ENCODE data around the gene KIRREL2. TPM values are rescaled to one million over a fixed set of nuclear protein-coding genes. Genes with fewer than 3 reads are reported as not detected.
A peak's percentile ranks its signal among the peaks of the same experiment; 100 is the strongest.

KIRREL2 gene
- total RNA-seq, 3 donors from 2014 or later (not counting 1 experiment from before 2014, with no cell fraction given), result 0.27 TPM; not detected in 2

- Mint-ChIP-seq H3K9me3 (no peaks in the 10 kb centered on the region), H3K27me3 (ENCODE audit: low read depth in 2 of 2) (no peaks in the 10 kb centered on the region), H3K27ac (peak overlapping the region; percentile 48 to 63), H3K36me3 (peaks cover 11% of the 10 kb centered on the region), H3K4me1 (peaks cover 5 to 14% of the 10 kb centered on the region in 2 donors), H3K4me3 (peak overlapping the region; percentile 9)
- H3K27ac ChIP-seq (ENCODE audit: low read length), result no peak overlapping the region
- H3K9me3 ChIP-seq (ENCODE audit: control insufficient read depth, insufficient read depth, low read length), result no peaks in the 10 kb centered on the region
- intact Hi-C loops (cut with micrococcal nuclease), result no loop called here
- no peaks in the 10 kb centered on the region for H3K4me1 ChIP-seq (ENCODE audit: control insufficient read depth, insufficient read depth, low read length)
- no peak for TF ChIP-seq CTCF (IDR thresholded peaks at IDR 0.05)
- H3K27me3 ChIP-seq (ENCODE audit: control insufficient read depth, insufficient read depth, low read length), result no peaks in the 10 kb centered on the region
- WGBS (ENCODE audit: insufficient coverage), result 96% methylated on average over 7 of the region's 8 CpGs
- H3K4me3 ChIP-seq (ENCODE audit: low read length), result no peak overlapping the region
- no peak for ATAC-seq
- no peak for DNase-seq
- H3K36me3 ChIP-seq (ENCODE audit: control insufficient read depth, insufficient read depth, low read length), result peaks cover 37% of the 10 kb centered on the region
These were observed 29.2 kb downstream of the KIRREL2 start for GRCh38 chr19:35885904-35886303.

- no peaks in the 10 kb centered on the region for H3K4me1 ChIP-seq (ENCODE audit: control insufficient read depth, insufficient read depth, low read length)
- 88% methylated on average over 5 of the region's 5 CpGs for WGBS (ENCODE audit: insufficient coverage)
- DNase-seq (no peak), ATAC-seq (no peak)
- Mint-ChIP-seq H3K4me3 (no peak overlapping the region), H3K4me1 (peaks cover 3 to 15% of the 10 kb centered on the region in 2 donors), H3K27me3 (ENCODE audit: low read depth in 2 of 2) (no peaks in the 10 kb centered on the region), H3K9me3 (no peaks in the 10 kb centered on the region), H3K36me3 (peaks cover 11% of the 10 kb centered on the region), H3K27ac (peak overlapping the region in 1 of 2 donors; percentile 67)
- H3K27me3 ChIP-seq (ENCODE audit: control insufficient read depth, insufficient read depth, low read length), result no peaks in the 10 kb centered on the region
- no peak overlapping the region for H3K27ac ChIP-seq (ENCODE audit: low read length)
- no peaks in the 10 kb centered on the region for H3K9me3 ChIP-seq (ENCODE audit: control insufficient read depth, insufficient read depth, low read length)
- intact Hi-C loops (cut with micrococcal nuclease), result no loop called here
- H3K4me3 ChIP-seq (ENCODE audit: low read length), result no peak overlapping the region
- no peak for TF ChIP-seq CTCF (IDR thresholded peaks at IDR 0.05)
- H3K36me3 ChIP-seq (ENCODE audit: control insufficient read depth, insufficient read depth, low read length), result peaks cover 44% of the 10 kb centered on the region
These were observed 30.5 kb downstream of the KIRREL2 start for GRCh38 chr19:35887197-35887596.

- Mint-ChIP-seq H3K4me1 (peaks cover 4 to 11% of the 10 kb centered on the region in 2 donors), H3K9me3 (no peaks in the 10 kb centered on the region), H3K36me3 (peaks cover 18% of the 10 kb centered on the region), H3K4me3 (peak overlapping the region; percentile 17), H3K27ac (peak overlapping the region; percentile 6 to 67), H3K27me3 (ENCODE audit: low read depth in 2 of 2) (no peaks in the 10 kb centered on the region)
- intact Hi-C loops (cut with micrococcal nuclease), result no loop called here
- no peaks in the 10 kb centered on the region for H3K4me1 ChIP-seq (ENCODE audit: control insufficient read depth, insufficient read depth, low read length)
- 97% methylated on average over 9 of the region's 9 CpGs for WGBS (ENCODE audit: insufficient coverage)
- no peak for DNase-seq
- H3K36me3 ChIP-seq (ENCODE audit: control insufficient read depth, insufficient read depth, low read length), result peaks cover 55% of the 10 kb centered on the region
- no peaks in the 10 kb centered on the region for H3K27me3 ChIP-seq (ENCODE audit: control insufficient read depth, insufficient read depth, low read length)
- H3K27ac ChIP-seq (ENCODE audit: low read length), result no peak overlapping the region
- no peak overlapping the region for H3K4me3 ChIP-seq (ENCODE audit: low read length)
- no peaks in the 10 kb centered on the region for H3K9me3 ChIP-seq (ENCODE audit: control insufficient read depth, insufficient read depth, low read length)
- no peak for TF ChIP-seq CTCF (IDR thresholded peaks at IDR 0.05)
- no peak for ATAC-seq
These were observed 31.7 kb downstream of the KIRREL2 start for GRCh38 chr19:35888398-35888797.

Data from natural killer cell (primary cell).